ENCODE measurements around the gene WDCP. TPM values are rescaled to one million over a fixed set of nuclear protein-coding genes. Genes with fewer than 3 reads are reported as not detected.
"Not testable (repeated sequence)": the region's sequence is repeated elsewhere in the genome, so short reads cannot be mapped to it uniquely, and the experiment has no call there.

The WDCP gene
- total RNA-seq, 1 donor from 2014 or later, result 4.4 TPM

GRCh38 chr2:24040511-24040910 lies 6.7 kb downstream of the WDCP start:
- no peak for DNase-seq (ENCODE audit: low spot score)
- intact Hi-C loops (cut with DNase I), result loop anchor here (10.0 kb wide), 1 partner anchor 116 kb away; the partner anchor contains the start of gene ATAD2B

GRCh38 chr2:24038786-24039499 lies 8.2 kb downstream of the WDCP start:
- intact Hi-C loops (cut with DNase I), result no loop called here
- DNase-seq (ENCODE audit: low spot score), result no peak

- no peak for DNase-seq (ENCODE audit: low spot score)
- intact Hi-C loops (cut with DNase I), result no loop called here
These were observed 21.0 kb downstream of the WDCP start for GRCh38 chr2:24026233-24026632.

GRCh38 chr2:24024996-24025663 lies 22.1 kb downstream of the WDCP start:
- no peak for DNase-seq (ENCODE audit: low spot score)
- intact Hi-C loops (cut with DNase I), result no loop called here

- DNase-seq (ENCODE audit: low spot score), result no peak
- intact Hi-C loops (cut with DNase I), result no loop called here
These were observed 23.2 kb downstream of the WDCP start for GRCh38 chr2:24024018-24024417.

- intact Hi-C loops (cut with DNase I), result no loop called here
- no peak for DNase-seq (ENCODE audit: low spot score)
These were observed 24.1 kb downstream of the WDCP start for GRCh38 chr2:24022975-24023575.

GRCh38 chr2:24022324-24022974 lies 24.7 kb downstream of the WDCP start:
- intact Hi-C loops (cut with DNase I), result no loop called here
- DNase-seq (ENCODE audit: low spot score), result no peak

- no peak for DNase-seq (ENCODE audit: low spot score)
- intact Hi-C loops (cut with DNase I), result no loop called here
These were observed 25.8 kb downstream of the WDCP start for GRCh38 chr2:24021122-24021998.

- intact Hi-C loops (cut with DNase I), result no loop called here
- no peak for DNase-seq (ENCODE audit: low spot score)
These were observed 26.9 kb downstream of the WDCP start for GRCh38 chr2:24020244-24020643.

GRCh38 chr2:24019729-24020128 lies 27.5 kb downstream of the WDCP start:
- DNase-seq (ENCODE audit: low spot score), result no peak
- intact Hi-C loops (cut with DNase I), result no loop called here

- intact Hi-C loops (cut with DNase I), result no loop called here
- DNase-seq (ENCODE audit: low spot score), result no peak
These were observed 28.9 kb downstream of the WDCP start for GRCh38 chr2:24018241-24018640.

- intact Hi-C loops (cut with DNase I), result no loop called here
- DNase-seq (ENCODE audit: low spot score), result no peak
These were observed 29.5 kb downstream of the WDCP start for GRCh38 chr2:24017711-24018110.

GRCh38 chr2:24016853-24017703 lies 30.1 kb downstream of the WDCP start:
- intact Hi-C loops (cut with DNase I), result no loop called here
- no peak for DNase-seq (ENCODE audit: low spot score)

- no peak for DNase-seq (ENCODE audit: low spot score)
- intact Hi-C loops (cut with DNase I), result no loop called here
These were observed 30.8 kb downstream of the WDCP start for GRCh38 chr2:24016376-24016761.

- intact Hi-C loops (cut with DNase I), result no loop called here
- no peak for DNase-seq (ENCODE audit: low spot score)
These were observed 31.4 kb downstream of the WDCP start for GRCh38 chr2:24015562-24016375.

GRCh38 chr2:24014902-24015301 lies 32.3 kb downstream of the WDCP start:
- DNase-seq (ENCODE audit: low spot score); intact Hi-C loops (cut with DNase I): not testable (repeated sequence)

GRCh38 chr2:24012521-24013188 lies 34.5 kb downstream of the WDCP start:
- intact Hi-C loops (cut with DNase I), result no loop called here
- no peak for DNase-seq (ENCODE audit: low spot score)

All from cardiac septum (tissue), 1 donor.